Calu3 (cell line): ENCODE data around the gene MRPS15. TPM values are rescaled to one million over a fixed set of nuclear protein-coding genes. Genes with fewer than 3 reads are reported as not detected.
"Not testable (repeated sequence)": the region's sequence is repeated elsewhere in the genome, so short reads cannot be mapped to it uniquely, and the experiment has no call there.

Source experiments
- BruUV-seq: library from RNA; stranded (reverse); fragments of 400-500 nt; replicated peaks from 2 replicates; lab custom pipeline; 2021; lab: Mats Ljungman, UMichigan
- CTCF ChIA-PET: fragments of 300-600 bp; sonication (Branson Sonifier 250); formaldehyde crosslinking; loops from one replicate; lab custom pipeline; 2022; ENCODE audit warnings: antibody characterized with exemption; lab: Charles Lee
- DNase-seq: peaks from one replicate; pipeline ENCODE4 v3.0.0; 2022
- H3K27ac Mint-ChIP-seq: one replicate; pipeline ENCODE4 v1.8.0; 2022; ENCODE audit warnings: mixed read lengths; ENCODE audit not compliant: unreplicated experiment
- H3K27me3 Mint-ChIP-seq: one replicate; pipeline ENCODE4 v1.8.0; 2022; ENCODE audit warnings: mixed read lengths; ENCODE audit not compliant: unreplicated experiment
- H3K36me3 Mint-ChIP-seq: one replicate; pipeline ENCODE4 v1.8.0; 2022; ENCODE audit warnings: mild to moderate bottlenecking, moderate library complexity, mixed read lengths; ENCODE audit not compliant: insufficient read depth, unreplicated experiment
- H3K4me1 Mint-ChIP-seq: one replicate; pipeline ENCODE4 v1.8.0; 2022; ENCODE audit warnings: mild to moderate bottlenecking, low read depth, mixed read lengths; ENCODE audit not compliant: unreplicated experiment
- H3K4me3 Mint-ChIP-seq: one replicate; pipeline ENCODE4 v1.8.0; 2022; ENCODE audit warnings: mild to moderate bottlenecking, low read depth, moderate library complexity, mixed read lengths; ENCODE audit not compliant: unreplicated experiment
- H3K9me3 Mint-ChIP-seq: one replicate; pipeline ENCODE4 v1.8.0; 2022; ENCODE audit warnings: low read depth, mixed read lengths; ENCODE audit not compliant: unreplicated experiment
- CTCF ChIP-seq: fragments of 200-600 bp; IDR thresholded peaks from one replicate; pipeline ENCODE4 v1.8.0; 2022; ENCODE audit warnings: antibody characterized with exemption; ENCODE audit not compliant: unreplicated experiment
- intact Hi-C: fragments of 100-400 bp; cut with micrococcal nuclease; formaldehyde crosslinking; loops from one replicate; pipeline ENCODE4 v1.10.0; 2022; ENCODE audit not compliant: unreplicated experiment
- total RNA-seq: library from RNA; stranded (reverse); gene quantifications from 2 replicates; pipeline ENCODE4 v1.2.3, GENCODE V29; 2022

Gene MRPS15
- total RNA-seq, 1 experiment from 2014 or later = 97.8 TPM

- Mint-ChIP-seq H3K9me3 (no peaks in the 10 kb centered on the region), H3K4me1 (no peaks in the 10 kb centered on the region), H3K27ac (no peak overlapping the region), H3K36me3 (no peaks in the 10 kb centered on the region), H3K27me3 (peaks cover 44% of the 10 kb centered on the region), H3K4me3 (no peak overlapping the region)
- CTCF ChIA-PET = interaction anchor here (0.6 kb wide), 1 partner anchor 33 kb away, joined by 3 read pairs; no protein-coding TSS in a partner anchor
- intact Hi-C loops = no loop called here
- no peak for TF ChIP-seq CTCF
- DNase-seq = no peak
- BruUV-seq = no TSS peak
Measured at GRCh38 chr1:36493524-36493923, 29.3 kb upstream of the MRPS15 start.

- CTCF ChIA-PET = no interaction called here
- no peak for DNase-seq
- no peak overlapping the region for H3K4me3 Mint-ChIP-seq
- H3K27ac Mint-ChIP-seq = no peak overlapping the region
- H3K27me3 Mint-ChIP-seq = peaks cover 44% of the 10 kb centered on the region
- TF ChIP-seq CTCF = no peak
- no TSS peak for BruUV-seq
- peaks cover 2% of the 10 kb centered on the region for H3K4me1 Mint-ChIP-seq
- intact Hi-C loops = no loop called here
- H3K9me3 Mint-ChIP-seq = no peaks in the 10 kb centered on the region
- no peaks in the 10 kb centered on the region for H3K36me3 Mint-ChIP-seq
Measured at GRCh38 chr1:36492491-36492890, 28.3 kb upstream of the MRPS15 start.

GRCh38 chr1:36489258-36490051 is 25.3 kb upstream of the MRPS15 start:
- BruUV-seq, H3K27ac Mint-ChIP-seq, H3K4me3 Mint-ChIP-seq, intact Hi-C loops, H3K36me3 Mint-ChIP-seq, H3K9me3 Mint-ChIP-seq, DNase-seq: not testable (repeated sequence)
- Mint-ChIP-seq H3K4me1 (peaks cover 24% of the 10 kb centered on the region), H3K27me3 (peaks cover 34% of the 10 kb centered on the region)
- CTCF ChIA-PET = interaction anchor here (0.6 kb wide), 1 partner anchor 55 kb away, joined by 5 read pairs; no protein-coding TSS in a partner anchor

GRCh38 chr1:36487906-36488305 is 23.7 kb upstream of the MRPS15 start:
- CTCF ChIA-PET = no interaction called here
- no peak overlapping the region for H3K4me3 Mint-ChIP-seq
- intact Hi-C loops = no loop called here
- peaks cover 18% of the 10 kb centered on the region for H3K27me3 Mint-ChIP-seq
- no peak overlapping the region for H3K27ac Mint-ChIP-seq
- no peaks in the 10 kb centered on the region for H3K9me3 Mint-ChIP-seq
- BruUV-seq = no TSS peak
- H3K4me1 Mint-ChIP-seq = peaks cover 24% of the 10 kb centered on the region
- peaks cover 9% of the 10 kb centered on the region for H3K36me3 Mint-ChIP-seq
- no peak for DNase-seq
- TF ChIP-seq CTCF = no peak

- Mint-ChIP-seq H3K27me3 (peaks cover 13% of the 10 kb centered on the region), H3K4me1 (peaks cover 24% of the 10 kb centered on the region)
- H3K4me3 Mint-ChIP-seq, DNase-seq, H3K9me3 Mint-ChIP-seq, BruUV-seq, H3K36me3 Mint-ChIP-seq, intact Hi-C loops, H3K27ac Mint-ChIP-seq: not testable (repeated sequence)
- CTCF ChIA-PET = interaction anchor here (0.9 to 2.3 kb wide), 3 partner anchors 24 to 37 kb away, joined by 4 to 11 read pairs (median 6); partner anchors contain the start of gene OSCP1
Measured at GRCh38 chr1:36487336-36487725, 23.1 kb upstream of the MRPS15 start.
